Measurements from ENCODE around the gene LCN12. TPM values are rescaled to one million over a fixed set of nuclear protein-coding genes. Genes with fewer than 3 reads are reported as not detected.

LCN12 gene
- total RNA-seq, 1 donor from 2014 or later, result not detected

GRCh38 chr9:136947028-136947891 is 4.8 kb upstream of the LCN12 start:
- no peak overlapping the region for H2AFZ ChIP-seq (ENCODE audit: low read depth, low read length)
- H3K4me2 ChIP-seq (ENCODE audit: low read length), result no peak overlapping the region
- H3K4me1 ChIP-seq (ENCODE audit: insufficient read depth, low read length), result peaks cover 16% of the 10 kb centered on the region
- no peak for DNase-seq (ENCODE audit: low read depth)
- no peaks in the 10 kb centered on the region for H3K9me3 Mint-ChIP-seq (ENCODE audit: unreplicated experiment)
- peaks cover 14% of the 10 kb centered on the region for H4K20me1 ChIP-seq (ENCODE audit: insufficient read depth, low read length)
- H3K4me1 Mint-ChIP-seq (ENCODE audit: low read depth, unreplicated experiment), result no peaks in the 10 kb centered on the region
- no peaks in the 10 kb centered on the region for H3K36me3 ChIP-seq (ENCODE audit: insufficient read depth, low read length)
- no peak overlapping the region for H3K4me3 Mint-ChIP-seq (ENCODE audit: unreplicated experiment)
- no peak overlapping the region for H3K9ac ChIP-seq (ENCODE audit: low read length)
- H3K36me3 Mint-ChIP-seq (ENCODE audit: low read depth, unreplicated experiment), result no peaks in the 10 kb centered on the region
- TF ChIP-seq CTCF (IDR thresholded peaks at IDR 0.05; ENCODE audit: insufficient read depth, low read depth, low read length) (no peak), EZH2 (IDR thresholded peaks at IDR 0.05; ENCODE audit: insufficient read depth, low read length) (no peak)
- no peaks in the 10 kb centered on the region for H3K9me3 ChIP-seq (ENCODE audit: insufficient read depth, low read depth, low read length)
- H3K27ac Mint-ChIP-seq (ENCODE audit: unreplicated experiment), result no peak overlapping the region
- peaks cover 21% of the 10 kb centered on the region for H3K79me2 ChIP-seq (ENCODE audit: insufficient read depth, low read length)
- H3K27me3 ChIP-seq (ENCODE audit: insufficient read depth, low read length), result no peaks in the 10 kb centered on the region
- no peak overlapping the region for H3K27ac ChIP-seq (ENCODE audit: low read depth, low read length)
- H3K27me3 Mint-ChIP-seq (ENCODE audit: low read depth, unreplicated experiment), result no peaks in the 10 kb centered on the region
- no peak overlapping the region for H3K4me3 ChIP-seq (ENCODE audit: insufficient read depth, low read depth, low read length)
- no peak for FAIRE-seq

DNA sequence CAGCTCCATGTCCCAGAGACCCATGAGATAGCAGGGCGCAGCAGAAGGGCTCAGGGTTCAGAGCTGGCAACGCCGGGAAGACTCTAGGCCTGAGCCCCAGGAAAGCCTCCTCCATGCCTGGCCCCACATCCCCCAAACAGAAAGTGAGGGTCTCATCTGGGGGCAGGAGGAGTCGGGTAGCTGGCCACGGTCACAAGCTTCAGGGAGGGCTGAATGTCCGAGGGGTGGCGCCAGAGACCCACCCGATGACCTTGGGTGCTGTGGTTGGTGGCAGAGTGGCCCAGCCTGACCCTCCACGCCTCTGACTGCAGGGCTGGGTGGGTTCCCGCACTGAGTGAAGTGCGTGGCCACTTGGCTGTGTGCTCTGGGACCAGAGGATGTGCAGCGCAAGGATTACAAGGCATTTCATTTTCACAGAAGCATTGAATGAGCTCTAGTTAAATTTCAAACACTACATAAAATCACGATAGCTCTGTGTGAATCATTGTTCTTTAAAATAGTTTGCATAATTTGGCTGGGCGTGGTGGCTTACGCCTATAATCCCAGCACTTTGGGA is 4.0 kb upstream of the LCN12 start:
- Histone ChIP-seq H3K4me3 (ENCODE audit: insufficient read depth, low read depth, low read length) (no peak overlapping the region), H3K4me2 (ENCODE audit: low read length) (peak overlapping the region; percentile 29), H3K9ac (ENCODE audit: low read length) (no peak overlapping the region), H3K27ac (ENCODE audit: low read depth, low read length) (no peak overlapping the region), H3K9me3 (ENCODE audit: insufficient read depth, low read depth, low read length) (no peaks in the 10 kb centered on the region), H3K27me3 (ENCODE audit: insufficient read depth, low read length) (no peaks in the 10 kb centered on the region), H2AFZ (ENCODE audit: low read depth, low read length) (no peak overlapping the region), H3K36me3 (ENCODE audit: insufficient read depth, low read length) (no peaks in the 10 kb centered on the region), H3K4me1 (ENCODE audit: insufficient read depth, low read length) (peaks cover 12% of the 10 kb centered on the region), H3K79me2 (ENCODE audit: insufficient read depth, low read length) (peaks cover 13% of the 10 kb centered on the region), H4K20me1 (ENCODE audit: insufficient read depth, low read length) (peaks cover 11% of the 10 kb centered on the region)
- Mint-ChIP-seq H3K4me1 (ENCODE audit: low read depth, unreplicated experiment) (no peaks in the 10 kb centered on the region), H3K36me3 (ENCODE audit: low read depth, unreplicated experiment) (no peaks in the 10 kb centered on the region), H3K4me3 (ENCODE audit: unreplicated experiment) (peak overlapping the region; percentile 20), H3K27me3 (ENCODE audit: low read depth, unreplicated experiment) (no peaks in the 10 kb centered on the region), H3K9me3 (ENCODE audit: unreplicated experiment) (no peaks in the 10 kb centered on the region), H3K27ac (ENCODE audit: unreplicated experiment) (no peak overlapping the region)
- TF ChIP-seq CTCF (IDR thresholded peaks at IDR 0.05; ENCODE audit: insufficient read depth, low read depth, low read length) (peak; percentile 9), EZH2 (IDR thresholded peaks at IDR 0.05; ENCODE audit: insufficient read depth, low read length) (no peak)
- DNase-seq (ENCODE audit: low read depth) (no peak), FAIRE-seq (no peak)

Measured in astrocyte (in vitro differentiated cells and primary cell).